Skeletal muscle tissue (tissue), 4 donors: ENCODE data around the gene HCRTR1. TPM values are rescaled to one million over a fixed set of nuclear protein-coding genes. Genes with fewer than 3 reads are reported as not detected.

ENCODE experiments used
- H3K27ac ChIP-seq: one replicate; pipeline ENCODE4 v1.7.0; 2013; ENCODE audit warnings: mild to moderate bottlenecking, low read depth, low read length, inconsistent platforms
- H3K27me3 ChIP-seq, 3 donors: one replicate each; pipeline ENCODE4 v1.7.0; 2013; ENCODE audit warnings: low read length in 3 of 3; ENCODE audit not compliant: control insufficient read depth in 3 of 3, insufficient read depth in 3 of 3
- H3K36me3 ChIP-seq, 3 donors: one replicate each; pipeline ENCODE4 v1.7.0; 2013; ENCODE audit warnings: low read length in 3 of 3; ENCODE audit not compliant: control insufficient read depth in 3 of 3, insufficient read depth in 3 of 3
- H3K4me1 ChIP-seq, 3 donors: one replicate each; pipeline ENCODE4 v1.7.0; 2013; ENCODE audit warnings: low read length in 3 of 3, mild to moderate bottlenecking in 3 of 3; ENCODE audit not compliant: control insufficient read depth in 3 of 3, insufficient read depth in 3 of 3
- H3K4me3 ChIP-seq, 3 donors: one replicate each; pipeline ENCODE4 v1.7.0; 2013; ENCODE audit warnings: low read length in 3 of 3
- H3K9ac ChIP-seq, 3 donors: one replicate each; pipeline ENCODE4 v1.7.0; 2013; ENCODE audit warnings: low read length in 3 of 3, mild to moderate bottlenecking in 3 of 3, moderate library complexity in 2 of 3, low read depth in 1 of 3
- H3K9me3 ChIP-seq, 3 donors: one replicate each; pipeline ENCODE4 v1.7.0; 2013; ENCODE audit warnings: low read length in 3 of 3; ENCODE audit not compliant: control insufficient read depth in 3 of 3
- total RNA-seq: library from RNA; depleted of rRNA; stranded (reverse); fragments of >200 nt; gene quantifications from one replicate; pipeline ENCODE4 v1.2.3, GENCODE V29; 2014
- donor health status: Osteomylitis.

The HCRTR1 gene
- total RNA-seq, 1 donor from 2014 or later, result not detected

- H3K36me3 ChIP-seq, result no peaks in the 10 kb centered on the region
- H3K4me3 ChIP-seq, result peak overlapping the region; percentile 58 to 76 (median 68)
- H3K9ac ChIP-seq, result peak overlapping the region; percentile 66 to 82 (median 69)
- H3K27ac ChIP-seq, result peak overlapping the region; percentile 77
- no peaks in the 10 kb centered on the region for H3K9me3 ChIP-seq
- H3K27me3 ChIP-seq, result no peaks in the 10 kb centered on the region
- peaks cover 66 to 71% (median 70%) of the 10 kb centered on the region in 3 donors for H3K4me1 ChIP-seq
These were observed 53.1 kb downstream of the HCRTR1 start for GRCh38 chr1:31670593-31670964.

- Histone ChIP-seq H3K4me3 (peak overlapping the region in 1 of 3 donors; percentile 68), H3K4me1 (peaks cover 66 to 71% (median 70%) of the 10 kb centered on the region in 3 donors), H3K27ac (peak overlapping the region; percentile 77), H3K9me3 (no peaks in the 10 kb centered on the region), H3K27me3 (no peaks in the 10 kb centered on the region), H3K36me3 (no peaks in the 10 kb centered on the region), H3K9ac (peak overlapping the region in 1 of 3 donors; percentile 50)
These were observed 53.7 kb downstream of the HCRTR1 start for GRCh38 chr1:31671147-31671546.

DNA sequence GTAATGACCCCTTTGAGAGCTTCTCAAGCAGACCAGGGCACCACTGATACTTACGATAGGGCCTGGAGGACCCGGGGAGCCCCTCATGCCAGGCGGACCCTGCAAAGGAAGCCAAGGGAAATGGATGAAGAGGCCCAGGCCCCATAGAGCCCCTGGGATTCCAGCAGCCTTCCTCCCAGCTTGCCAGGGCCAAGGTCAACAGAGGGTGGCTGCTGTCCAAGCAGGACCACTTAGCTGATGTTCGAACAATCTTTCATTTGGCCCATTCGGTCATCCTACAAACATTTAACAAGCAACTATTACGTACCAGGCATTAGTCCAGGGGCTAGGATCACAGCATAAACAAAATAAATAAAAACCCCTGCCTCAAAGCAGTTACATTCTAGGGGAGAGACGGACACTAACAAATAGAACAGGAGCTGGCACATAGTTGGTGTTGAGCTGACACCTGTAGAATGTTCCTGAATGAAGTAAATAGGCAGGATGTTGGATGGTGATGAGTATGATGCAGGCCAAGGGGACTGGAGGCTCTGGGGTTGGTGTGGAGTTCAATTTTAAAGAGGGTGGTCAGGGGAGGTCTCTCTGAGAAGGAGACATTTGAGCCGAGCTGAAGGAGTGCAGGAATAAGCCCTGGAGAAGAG is 54.2 kb downstream of the HCRTR1 start:
- Histone ChIP-seq H3K9ac (no peak overlapping the region), H3K4me1 (peaks cover 61 to 66% (median 65%) of the 10 kb centered on the region in 3 donors), H3K9me3 (no peaks in the 10 kb centered on the region)

GRCh38 chr1:31672986-31673385 is 55.5 kb downstream of the HCRTR1 start:
- Histone ChIP-seq H3K4me1 (peaks cover 59 to 64% (median 63%) of the 10 kb centered on the region in 3 donors), H3K4me3 (peak overlapping the region in 1 of 3 donors; percentile 3), H3K9me3 (no peaks in the 10 kb centered on the region), H3K9ac (peak overlapping the region; percentile 43 to 63 (median 45)), H3K27ac (peak overlapping the region; percentile 49), H3K27me3 (no peaks in the 10 kb centered on the region), H3K36me3 (no peaks in the 10 kb centered on the region)

More for the DNA sequence above, 54.2 kb downstream of the HCRTR1 start:
- Histone ChIP-seq H3K36me3 (no peaks in the 10 kb centered on the region), H3K27me3 (no peaks in the 10 kb centered on the region), H3K4me3 (no peak overlapping the region), H3K27ac (no peak overlapping the region)

GRCh38 chr1:31673433-31673832 is 55.9 kb downstream of the HCRTR1 start:
- Histone ChIP-seq H3K27me3 (no peaks in the 10 kb centered on the region), H3K36me3 (no peaks in the 10 kb centered on the region), H3K4me1 (peaks cover 59 to 64% (median 63%) of the 10 kb centered on the region in 3 donors), H3K4me3 (peak overlapping the region in 1 of 3 donors; percentile 8), H3K27ac (peak overlapping the region; percentile 49), H3K9ac (peak overlapping the region; percentile 43 to 63 (median 45)), H3K9me3 (no peaks in the 10 kb centered on the region)

GRCh38 chr1:31674626-31675025 is 57.1 kb downstream of the HCRTR1 start:
- Histone ChIP-seq H3K27ac (no peak overlapping the region), H3K4me1 (peaks cover 53 to 55% (median 55%) of the 10 kb centered on the region in 3 donors), H3K27me3 (no peaks in the 10 kb centered on the region), H3K36me3 (no peaks in the 10 kb centered on the region), H3K4me3 (no peak overlapping the region), H3K9ac (peak overlapping the region in 2 of 3 donors; percentile 12 to 25), H3K9me3 (no peaks in the 10 kb centered on the region)

DNA sequence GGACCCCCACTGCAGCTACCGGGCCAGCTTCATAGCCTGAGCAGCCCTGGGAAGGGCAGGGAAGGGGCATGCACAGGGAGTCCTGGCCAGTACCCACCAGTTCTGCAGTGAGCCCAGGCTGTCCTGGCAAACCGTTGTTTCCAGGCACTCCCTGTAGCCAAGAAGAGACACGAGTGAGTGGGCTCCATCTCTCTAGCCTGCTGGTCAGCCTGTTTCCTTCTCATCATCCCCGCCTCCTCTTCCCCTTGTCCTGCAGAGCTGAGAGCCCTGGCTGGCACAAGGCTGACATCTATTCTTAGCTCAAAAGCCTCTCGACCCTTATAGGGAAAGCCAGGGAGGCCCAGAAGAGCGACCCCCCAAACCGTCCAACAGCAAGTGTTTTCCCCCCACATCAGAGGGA is 57.7 kb downstream of the HCRTR1 start:
- H3K9ac ChIP-seq, result peak overlapping the region in 1 of 3 donors; percentile 25
- no peak overlapping the region for H3K27ac ChIP-seq
- H3K36me3 ChIP-seq, result peaks cover 0 to 2% (median under 1%) of the 10 kb centered on the region in 3 donors
- no peaks in the 10 kb centered on the region for H3K27me3 ChIP-seq
- peak overlapping the region in 2 of 3 donors; percentile 35 to 40 for H3K4me3 ChIP-seq
- no peaks in the 10 kb centered on the region for H3K9me3 ChIP-seq
- peaks cover 48 to 50% (median 50%) of the 10 kb centered on the region in 3 donors for H3K4me1 ChIP-seq

- H3K4me3 ChIP-seq, result no peak overlapping the region
These were observed 58.3 kb downstream of the HCRTR1 start for GRCh38 chr1:31675756-31676155.

More at GRCh38 chr1:31675756-31676155, 58.3 kb downstream of the HCRTR1 start:
- H3K9me3 ChIP-seq, result no peaks in the 10 kb centered on the region
- peaks cover 0 to 2% (median 2%) of the 10 kb centered on the region in 3 donors for H3K36me3 ChIP-seq
- peaks cover 42 to 44% (median 44%) of the 10 kb centered on the region in 3 donors for H3K4me1 ChIP-seq
- H3K9ac ChIP-seq, result no peak overlapping the region
- H3K27ac ChIP-seq, result no peak overlapping the region
- H3K27me3 ChIP-seq, result no peaks in the 10 kb centered on the region

Other genes with a start within 250 kb of the HCRTR1 start
- 201 TPM for gene FABP3, start 244.6 kb upstream of the HCRTR1 start, total RNA-seq
- gene SERINC2, start 204.5 kb upstream of the HCRTR1 start, total RNA-seq, result 2.1 TPM
- gene TINAGL1, start 41.2 kb upstream of the HCRTR1 start, total RNA-seq, result 17.2 TPM
- gene PEF1, start 27.2 kb downstream of the HCRTR1 start, total RNA-seq, result 44.9 TPM
- gene COL16A1, start 86.3 kb downstream of the HCRTR1 start, total RNA-seq, result 91.9 TPM
- gene ADGRB2, start 146.7 kb downstream of the HCRTR1 start, total RNA-seq, result 6.3 TPM
- not detected for gene SPOCD1, start 198.3 kb downstream of the HCRTR1 start, total RNA-seq